ENCODE data around the gene WDFY2.

GRCh38 chr13:51584731-51585672 lies 740 bp downstream of the WDFY2 start:
- TF ChIP-seq CTCF (conservative IDR thresholded peaks at IDR 0.05; ENCODE audit: low read depth in 2 of 2): no peak
- TF ChIP-seq EZH2 (IDR thresholded peaks at IDR 0.05; ENCODE audit: low read depth, unreplicated experiment): no peak
- no peak for TF ChIP-seq EZH2phosphoT487 (IDR thresholded peaks at IDR 0.05; ENCODE audit: unreplicated experiment)
- no peak for TF ChIP-seq REST (IDR thresholded peaks at IDR 0.05; ENCODE audit: unreplicated experiment)
- no peak for TF ChIP-seq ZNF114 (CRISPR knock-in tag; IDR thresholded peaks at IDR 0.05)
- no peak for TF ChIP-seq POLR2AphosphoS5 (IDR thresholded peaks at IDR 0.05; ENCODE audit: low read depth)
- no peak for TF ChIP-seq ZNF462 (CRISPR knock-in tag; IDR thresholded peaks at IDR 0.05)
- TF ChIP-seq CREB1 (CRISPR knock-in tag; IDR thresholded peaks at IDR 0.05; ENCODE audit: low read depth): 0 out of 2 replicates have a peak, but pooled peaks have one; percentile 28
- no peak for TF ChIP-seq NANOG (IDR thresholded peaks at IDR 0.05; ENCODE audit: borderline replicate concordance)
- no peak for TF ChIP-seq STAT1 (IDR thresholded peaks at IDR 0.05; ENCODE audit: unreplicated experiment)
- no peak for TF ChIP-seq JUNB (IDR thresholded peaks at IDR 0.05; ENCODE audit: unreplicated experiment)
- no peak for TF ChIP-seq ETS1 (IDR thresholded peaks at IDR 0.05)
- TF ChIP-seq ZNF331 (CRISPR knock-in tag; IDR thresholded peaks at IDR 0.05; ENCODE audit: low read depth): no peak
